HepG2 (cell line): ENCODE results near the gene GFOD1. TPM values are rescaled to one million over a fixed set of nuclear protein-coding genes. Genes with fewer than 3 reads are reported as not detected.

Source experiments
- ATF5 ChIP-seq: sonication (generic); formaldehyde crosslinking; IDR thresholded peaks from 2 replicates; pipeline ENCODE4 v1.4.0; 2020; ENCODE audit warnings: mild to moderate bottlenecking, low read depth, missing genetic modification reagents
- BCL3 ChIP-seq: sonication (generic); formaldehyde crosslinking; IDR thresholded peaks from 2 replicates; pipeline ENCODE4 v1.5.1; 2020; ENCODE audit warnings: mild to moderate bottlenecking, missing genetic modification reagents, moderate library complexity
- CERS6 ChIP-seq: sonication (generic); formaldehyde crosslinking; IDR thresholded peaks from 2 replicates; pipeline ENCODE4 v1.5.0; 2020; ENCODE audit warnings: missing genetic modification reagents
- ELF1 ChIP-seq: sonication (generic); formaldehyde crosslinking; IDR thresholded peaks from 2 replicates; pipeline ENCODE4 v1.4.0; 2020; ENCODE audit warnings: missing genetic modification reagents
- ETS1 ChIP-seq: sonication (generic); formaldehyde crosslinking; IDR thresholded peaks from 2 replicates; pipeline ENCODE4 v1.4.0; 2020; ENCODE audit warnings: missing genetic modification reagents
- HOXA3 ChIP-seq: sonication (generic); formaldehyde crosslinking; IDR thresholded peaks from 2 replicates; pipeline ENCODE4 v1.5.0; 2020; ENCODE audit warnings: missing genetic modification reagents
- MAX ChIP-seq: IDR thresholded peaks from 2 replicates; pipeline ENCODE4 v1.6.1; 2012; ENCODE audit warnings: inconsistent platforms
- RXRB ChIP-seq: IDR thresholded peaks from 2 replicates; pipeline ENCODE4 v1.6.1; 2016; ENCODE audit warnings: borderline replicate concordance, missing genetic modification reagents, missing compliant biosample characterization
- SAFB2 ChIP-seq: sonication (generic); formaldehyde crosslinking; IDR thresholded peaks from 2 replicates; pipeline ENCODE4 v1.5.1; 2020; ENCODE audit warnings: missing genetic modification reagents, low read depth, mild to moderate bottlenecking, borderline replicate concordance
- ZBTB49 ChIP-seq: sonication (generic); formaldehyde crosslinking; IDR thresholded peaks from 2 replicates; pipeline ENCODE4 v1.4.0; 2020; ENCODE audit warnings: missing genetic modification reagents, borderline replicate concordance
- ZNF230 ChIP-seq: sonication (generic); formaldehyde crosslinking; IDR thresholded peaks from 2 replicates; pipeline ENCODE4 v1.4.0; 2020; ENCODE audit warnings: mild to moderate bottlenecking, missing genetic modification reagents
- ZNF512B ChIP-seq: sonication (generic); formaldehyde crosslinking; IDR thresholded peaks from 2 replicates; pipeline ENCODE4 v1.5.1; 2020; ENCODE audit warnings: missing genetic modification reagents, mild to moderate bottlenecking, borderline replicate concordance
- polyA plus RNA-seq, 8 experiments: library from polyadenylated mRNA; depleted of rRNA in 3 of 8; stranded (reverse) in 7 of 8; unstranded in 1 of 8; fragments of >200 nt; fragmentation: Illumina TruSeq in 4 of 8; extraction: Trizol in 4 of 8; gene quantifications; 2 replicates each; pipeline versions ENCODE4 v1.2.1 to v1.2.3, GENCODE V29; 2011 to 2016; ENCODE audit warnings: low read depth in 4 of 8, missing spikeins in 1 of 8, mixed read lengths in 1 of 8; ENCODE audit not compliant: insufficient read depth in 1 of 8
- total RNA-seq, 5 experiments: library from RNA; depleted of rRNA; stranded (reverse); fragments of >200 nt; fragmentation: Illumina TruSeq; extraction: Trizol; gene quantifications; 2 replicates each; pipeline ENCODE4 v1.2.3, GENCODE V29; 2016; ENCODE audit warnings: low read depth in 1 of 5

Gene GFOD1
- total and polyA plus RNA-seq, 2 of the 13 experiments (the other 11 are each of a cell fraction or from before 2014, with no cell fraction given) = 1.9 to 6.4 TPM

GRCh38 chr6:13487122-13488014, at the start of gene GFOD1 (continued):
- TF ChIP-seq ATF5 (CRISPR knock-in tag) (no peak), SAFB2 (CRISPR knock-in tag) (no peak), RXRB (CRISPR knock-in tag) (no peak), CERS6 (CRISPR knock-in tag) (no peak), BCL3 (0 out of 2 replicates have a peak, but pooled peaks have one; percentile 56), ETS1 (CRISPR knock-in tag) (0 out of 2 replicates have a peak, but pooled peaks have one; percentile 26), ZNF512B (CRISPR knock-in tag) (no peak), ZBTB49 (no peak), ZNF230 (no peak), MAX (peak; percentile 43; the same call in 1 of the 2 replicates), ELF1 (CRISPR knock-in tag) (no peak), HOXA3 (peak; percentile 54; the same call in 1 of the 2 replicates)
